ENCODE measurements around the gene MPDU1. TPM values are rescaled to one million over a fixed set of nuclear protein-coding genes. Genes with fewer than 3 reads are reported as not detected.
A peak's percentile ranks its signal among the peaks of the same experiment; 100 is the strongest.
"Not testable (repeated sequence)": the region's sequence is repeated elsewhere in the genome, so short reads cannot be mapped to it uniquely, and the experiment has no call there.

MPDU1 gene
- total and polyA plus RNA-seq, 8 donors = 77.8 to 96.1 (median 85.5) TPM

- Histone ChIP-seq H3K4me3 (no peak overlapping the region), H3K27me3 (no peaks in the 10 kb centered on the region), H3K9me3 (no peaks in the 10 kb centered on the region), H3K4me1 (peaks cover 7 to 15% of the 10 kb centered on the region in 2 donors), H3K27ac (no peak overlapping the region), H3K36me3 (peaks cover 0 to 94% of the 10 kb centered on the region in 2 donors)
- ATAC-seq (no peak), DNase-seq (no peak)
- no peak for TF ChIP-seq CTCF (IDR thresholded peaks at IDR 0.05)
- intact Hi-C loops (cut with DNase I) = no loop called here
These were observed 9.6 kb downstream of the MPDU1 start for GRCh38 chr17:7593296-7593695.

- H3K27ac ChIP-seq; H3K27me3 ChIP-seq; H3K4me3 ChIP-seq; ATAC-seq; intact Hi-C loops (cut with DNase I); DNase-seq; H3K4me1 ChIP-seq; H3K9me3 ChIP-seq: not testable (repeated sequence)
- H3K36me3 ChIP-seq = peaks cover 0 to 97% of the 10 kb centered on the region in 2 donors
These were observed 13.9 kb downstream of the MPDU1 start for GRCh38 chr17:7597561-7597960.

GRCh38 chr17:7606280-7606679 lies 22.6 kb downstream of the MPDU1 start:
- Histone ChIP-seq H3K4me3 (no peak overlapping the region), H3K36me3 (peaks cover 0 to 52% of the 10 kb centered on the region in 2 donors), H3K27me3 (no peaks in the 10 kb centered on the region), H3K9me3 (no peaks in the 10 kb centered on the region), H3K27ac (no peak overlapping the region), H3K4me1 (peaks cover 3 to 16% of the 10 kb centered on the region in 2 donors)
- intact Hi-C loops (cut with DNase I) = no loop called here
- DNase-seq (no peak), ATAC-seq (no peak)
- TF ChIP-seq CTCF (IDR thresholded peaks at IDR 0.05) = no peak

DNA sequence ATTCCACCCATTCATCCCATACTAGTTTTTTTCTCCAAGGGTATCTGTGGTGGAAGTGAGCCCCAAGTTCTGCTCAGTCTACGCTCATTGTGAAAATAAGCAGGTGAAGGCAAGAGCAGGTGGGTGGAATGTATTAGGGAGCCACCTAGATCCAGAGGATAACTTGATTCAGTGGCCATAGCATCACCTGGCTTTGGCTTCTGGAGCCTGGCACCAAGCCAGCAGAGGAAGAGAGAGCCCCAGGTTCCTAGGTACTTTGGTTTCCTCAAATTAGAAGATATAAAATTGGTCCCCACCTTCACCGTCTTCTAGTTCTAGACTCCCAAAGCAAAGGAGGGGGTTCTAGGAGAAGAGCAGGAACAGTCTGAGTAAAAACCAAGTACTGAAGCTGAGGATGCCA lies 27.0 kb downstream of the MPDU1 start:
- intact Hi-C loops (cut with DNase I) = no loop called here
- no peaks in the 10 kb centered on the region for H3K27me3 ChIP-seq
- ATAC-seq (no peak), DNase-seq (no peak)
- no peaks in the 10 kb centered on the region for H3K9me3 ChIP-seq
- H3K4me1 ChIP-seq = peaks cover 23 to 46% of the 10 kb centered on the region in 2 donors
- peaks cover 0 to 9% of the 10 kb centered on the region in 2 donors for H3K36me3 ChIP-seq
- TF ChIP-seq CTCF (IDR thresholded peaks at IDR 0.05) = no peak
- H3K4me3 ChIP-seq = no peak overlapping the region
- no peak overlapping the region for H3K27ac ChIP-seq

GRCh38 chr17:7611635-7612293 lies 28.1 kb downstream of the MPDU1 start:
- no peak for DNase-seq
- TF ChIP-seq CTCF (IDR thresholded peaks at IDR 0.05) = no peak
- Histone ChIP-seq H3K27ac (no peak overlapping the region), H3K27me3 (no peaks in the 10 kb centered on the region), H3K4me1 (peaks cover 23 to 46% of the 10 kb centered on the region in 2 donors), H3K36me3 (peaks cover 0 to 4% of the 10 kb centered on the region in 2 donors), H3K4me3 (no peak overlapping the region), H3K9me3 (no peaks in the 10 kb centered on the region)
- no peak for ATAC-seq
- intact Hi-C loops (cut with DNase I) = no loop called here

DNA sequence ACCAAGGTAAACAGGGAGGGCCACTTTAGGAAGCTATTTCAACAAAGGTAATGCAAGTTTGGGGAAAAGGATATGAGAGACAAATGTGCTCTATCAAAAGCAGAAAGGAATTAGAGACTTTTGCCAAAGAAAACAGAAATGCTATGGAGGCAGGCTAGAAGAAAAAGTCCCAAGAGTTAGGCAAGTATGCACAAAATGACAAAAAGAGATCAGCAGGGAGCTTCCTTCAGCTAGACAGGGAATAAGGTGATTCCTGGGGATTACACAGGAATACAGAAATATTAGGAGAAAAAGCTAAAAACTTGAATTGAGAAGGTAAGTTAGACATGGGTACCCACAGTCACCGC lies 28.6 kb downstream of the MPDU1 start:
- DNase-seq (no peak), ATAC-seq (no peak)
- no peaks in the 10 kb centered on the region for H3K27me3 ChIP-seq
- H3K4me3 ChIP-seq = peak overlapping the region in 1 of 2 donors; percentile 84
- TF ChIP-seq CTCF (IDR thresholded peaks at IDR 0.05) = no peak
- H3K27ac ChIP-seq = no peak overlapping the region
- no peaks in the 10 kb centered on the region for H3K9me3 ChIP-seq
- intact Hi-C loops (cut with DNase I) = no loop called here
- peaks cover 23 to 46% of the 10 kb centered on the region in 2 donors for H3K4me1 ChIP-seq
- H3K36me3 ChIP-seq = peaks cover 0 to 4% of the 10 kb centered on the region in 2 donors
